K562 (cell line): ENCODE data around the gene NEK1. TPM values are rescaled to one million over a fixed set of nuclear protein-coding genes. Genes with fewer than 3 reads are reported as not detected.

Source experiments
- HDAC8 ChIP-seq: fragments of 450-650 bp; IDR thresholded peaks from 2 replicates; pipeline ENCODE4 v1.6.1; 2016; ENCODE audit warnings: mild to moderate bottlenecking, missing genetic modification characterization, moderate library complexity, missing compliant biosample characterization
- POLR2H ChIP-seq: IDR thresholded peaks from 2 replicates; pipeline ENCODE4 v1.6.1; 2016; ENCODE audit warnings: missing genetic modification characterization, low read depth, mild to moderate bottlenecking, control low read depth, missing compliant biosample characterization, moderate library complexity
- TEAD1 ChIP-seq, 2 experiments: fragments of 450-650 bp in 1 of 2; sonication (generic) in 1 of 2; formaldehyde crosslinking; IDR thresholded peaks; 2 replicates each; pipeline versions ENCODE4 v1.4.0 to v1.8.0; 2020 to 2022; ENCODE audit warnings: mild to moderate bottlenecking in 2 of 2, missing genetic modification reagents in 1 of 2
- U2AF1 ChIP-seq: fragments of 200-400 bp; formaldehyde crosslinking; optimal IDR thresholded peaks from 2 replicates; pipeline ENCODE3; 2017; ENCODE audit warnings: mild to moderate bottlenecking, low read depth, low read length, moderate library complexity
- XRCC3 ChIP-seq: fragments of 450-650 bp; IDR thresholded peaks from 2 replicates; pipeline ENCODE4 v1.6.1; 2017; ENCODE audit warnings: mild to moderate bottlenecking, moderate library complexity
- ZNF12 ChIP-seq: sonication (generic); formaldehyde crosslinking; IDR thresholded peaks from 2 replicates; pipeline ENCODE4 v1.4.0; 2020; ENCODE audit warnings: mild to moderate bottlenecking, missing genetic modification reagents
- ZNF212 ChIP-seq: fragments of 450-650 bp; formaldehyde crosslinking; IDR thresholded peaks from 2 replicates; pipeline ENCODE4 v1.4.0; 2020; ENCODE audit warnings: mild to moderate bottlenecking
- ZNF239 ChIP-seq: fragments of 250-450 bp; sonication (Bioruptor Pico); IDR thresholded peaks from 2 replicates; pipeline ENCODE4 v1.4.0; 2020; ENCODE audit warnings: mild to moderate bottlenecking
- ZNF431 ChIP-seq: sonication (generic); formaldehyde crosslinking; IDR thresholded peaks from 2 replicates; pipeline ENCODE4 v1.8.0; 2022; ENCODE audit warnings: mild to moderate bottlenecking, missing genetic modification reagents
- polyA plus RNA-seq, 8 experiments: library from polyadenylated mRNA; depleted of rRNA in 4 of 8; stranded (reverse) in 5 of 8; unstranded in 3 of 8; fragments of >200 nt; fragmentation: Nextera tagmentation in 2 of 8; fragmentation: Illumina TruSeq in 1 of 8; extraction: Ambion mirVana in 2 of 8; extraction: Trizol in 1 of 8; gene quantifications; 2 replicates each; pipeline versions ENCODE4 v1.2.1 to v1.2.3, GENCODE V29; 2011 to 2014; ENCODE audit warnings: inconsistent platforms in 1 of 8, missing spikeins in 1 of 8
- total RNA-seq, 7 experiments: library from RNA; depleted of rRNA in 6 of 7; stranded (reverse); fragments of >200 nt in 6 of 7; fragmentation: Illumina TruSeq in 2 of 7; extraction: Trizol in 2 of 7; gene quantifications; 2 replicates each; pipeline versions ENCODE4 v1.2.1 to v1.2.3, GENCODE V29; 2011 to 2021; ENCODE audit warnings: low replicate concordance in 1 of 7
- TF ChIP-seq, protein P1 (sequence below): fragments of 250-450 bp; sonication (Bioruptor Pico); IDR thresholded peaks from 2 replicates; pipeline ENCODE4 v1.5.0; 2022; ENCODE audit warnings: mild to moderate bottlenecking
- TF ChIP-seq, protein P2 (sequence below): fragments of 450-650 bp; IDR thresholded peaks from 2 replicates; pipeline ENCODE4 v1.6.1; 2016; ENCODE audit warnings: low read depth, mild to moderate bottlenecking, moderate library complexity
- TF ChIP-seq, protein P3 (sequence below): fragments of 450-650 bp; IDR thresholded peaks from 2 replicates; pipeline ENCODE4 v1.6.1; 2016; ENCODE audit warnings: missing biosample characterization, missing genetic modification characterization
- TF ChIP-seq, protein P4 (sequence below): sonication (generic); formaldehyde crosslinking; IDR thresholded peaks from 2 replicates; pipeline ENCODE4 v1.8.1; 2023; ENCODE audit warnings: mild to moderate bottlenecking, missing genetic modification reagents
- TF ChIP-seq, protein P5 (sequence below), 2 experiments: IDR thresholded peaks; 2 replicates each; pipeline ENCODE4 v1.6.1; 2012; ENCODE audit warnings: improper control_type of control experiment in 2 of 2, low read depth in 2 of 2, low read length in 2 of 2, borderline replicate concordance in 1 of 2
- TF ChIP-seq, protein P6 (sequence below): sonication (generic); formaldehyde crosslinking; IDR thresholded peaks from 2 replicates; pipeline ENCODE4 v1.8.1; 2023; ENCODE audit warnings: mild to moderate bottlenecking, missing genetic modification reagents

NEK1 gene
- total and polyA plus RNA-seq, 9 of the 15 experiments (the other 6 are each of a cell fraction or from before 2014, with no cell fraction given): 6.2 to 15.7 (median 10.3) TPM

DNA sequence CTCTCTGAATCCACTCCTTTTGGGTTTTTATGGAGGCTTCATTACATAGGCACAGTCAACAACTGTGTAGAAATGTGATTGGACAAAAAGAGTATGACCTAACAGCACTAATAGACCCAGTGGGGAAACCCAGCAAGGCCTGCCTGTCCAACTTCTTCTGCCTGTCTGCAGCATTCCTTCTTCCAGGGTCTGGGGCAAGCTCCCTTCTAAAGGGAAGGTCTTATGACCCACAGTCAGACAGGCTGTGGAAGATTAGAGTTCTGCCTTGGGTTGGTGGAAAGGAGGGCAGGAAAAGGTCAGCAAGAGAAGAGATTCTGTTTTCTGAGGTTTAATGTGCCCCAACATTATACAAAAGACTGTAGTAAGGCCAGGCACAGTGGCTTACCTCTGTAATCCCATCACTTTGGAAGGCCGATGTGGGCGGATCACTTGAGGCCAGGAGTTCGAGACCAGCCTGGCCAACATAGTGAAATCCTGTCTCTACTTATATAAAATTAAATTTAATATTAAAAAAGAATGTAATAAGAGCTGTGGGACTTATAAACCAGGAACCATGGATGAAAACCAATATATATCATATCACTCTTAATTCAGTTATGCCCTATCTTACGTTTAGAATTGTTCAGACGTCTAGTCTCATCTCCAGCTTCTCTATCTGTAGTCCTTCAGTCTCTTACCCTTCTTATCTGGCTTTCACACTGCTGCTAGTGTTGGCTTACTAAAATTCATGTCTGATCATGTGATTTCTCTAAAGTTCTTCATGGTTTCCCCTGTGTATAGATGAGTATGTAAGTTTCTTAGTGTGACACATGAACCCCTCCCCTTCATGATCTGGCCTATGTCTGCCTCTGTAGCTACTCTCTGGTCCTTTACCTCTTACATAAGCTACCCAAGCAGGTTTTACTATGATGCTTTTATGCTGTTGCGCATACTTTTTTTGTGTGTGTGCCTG lies 14.2 kb upstream of the NEK1 start (continued):
- TF ChIP-seq TEAD1 (CRISPR knock-in tag; IDR thresholded peaks at IDR 0.05): no peak
- TF ChIP-seq ZNF12: no peak
- TF ChIP-seq ZNF212 (CRISPR knock-in tag): no peak
- TF ChIP-seq, protein P1, sequence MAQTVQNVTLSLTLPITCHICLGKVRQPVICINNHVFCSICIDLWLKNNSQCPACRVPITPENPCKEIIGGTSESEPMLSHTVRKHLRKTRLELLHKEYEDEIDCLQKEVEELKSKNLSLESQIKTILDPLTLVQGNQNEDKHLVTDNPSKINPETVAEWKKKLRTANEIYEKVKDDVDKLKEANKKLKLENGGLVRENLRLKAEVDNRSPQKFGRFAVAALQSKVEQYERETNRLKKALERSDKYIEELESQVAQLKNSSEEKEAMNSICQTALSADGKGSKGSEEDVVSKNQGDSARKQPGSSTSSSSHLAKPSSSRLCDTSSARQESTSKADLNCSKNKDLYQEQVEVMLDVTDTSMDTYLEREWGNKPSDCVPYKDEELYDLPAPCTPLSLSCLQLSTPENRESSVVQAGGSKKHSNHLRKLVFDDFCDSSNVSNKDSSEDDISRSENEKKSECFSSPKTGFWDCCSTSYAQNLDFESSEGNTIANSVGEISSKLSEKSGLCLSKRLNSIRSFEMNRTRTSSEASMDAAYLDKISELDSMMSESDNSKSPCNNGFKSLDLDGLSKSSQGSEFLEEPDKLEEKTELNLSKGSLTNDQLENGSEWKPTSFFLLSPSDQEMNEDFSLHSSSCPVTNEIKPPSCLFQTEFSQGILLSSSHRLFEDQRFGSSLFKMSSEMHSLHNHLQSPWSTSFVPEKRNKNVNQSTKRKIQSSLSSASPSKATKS (CRISPR knock-in tag): no peak
- TF ChIP-seq, protein P2, sequence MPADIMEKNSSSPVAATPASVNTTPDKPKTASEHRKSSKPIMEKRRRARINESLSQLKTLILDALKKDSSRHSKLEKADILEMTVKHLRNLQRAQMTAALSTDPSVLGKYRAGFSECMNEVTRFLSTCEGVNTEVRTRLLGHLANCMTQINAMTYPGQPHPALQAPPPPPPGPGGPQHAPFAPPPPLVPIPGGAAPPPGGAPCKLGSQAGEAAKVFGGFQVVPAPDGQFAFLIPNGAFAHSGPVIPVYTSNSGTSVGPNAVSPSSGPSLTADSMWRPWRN: no peak
- no peak for TF ChIP-seq U2AF1
- TF ChIP-seq, protein P3, sequence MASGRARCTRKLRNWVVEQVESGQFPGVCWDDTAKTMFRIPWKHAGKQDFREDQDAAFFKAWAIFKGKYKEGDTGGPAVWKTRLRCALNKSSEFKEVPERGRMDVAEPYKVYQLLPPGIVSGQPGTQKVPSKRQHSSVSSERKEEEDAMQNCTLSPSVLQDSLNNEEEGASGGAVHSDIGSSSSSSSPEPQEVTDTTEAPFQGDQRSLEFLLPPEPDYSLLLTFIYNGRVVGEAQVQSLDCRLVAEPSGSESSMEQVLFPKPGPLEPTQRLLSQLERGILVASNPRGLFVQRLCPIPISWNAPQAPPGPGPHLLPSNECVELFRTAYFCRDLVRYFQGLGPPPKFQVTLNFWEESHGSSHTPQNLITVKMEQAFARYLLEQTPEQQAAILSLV (tag): no peak
- TF ChIP-seq HDAC8: no peak
- TF ChIP-seq, protein P4, sequence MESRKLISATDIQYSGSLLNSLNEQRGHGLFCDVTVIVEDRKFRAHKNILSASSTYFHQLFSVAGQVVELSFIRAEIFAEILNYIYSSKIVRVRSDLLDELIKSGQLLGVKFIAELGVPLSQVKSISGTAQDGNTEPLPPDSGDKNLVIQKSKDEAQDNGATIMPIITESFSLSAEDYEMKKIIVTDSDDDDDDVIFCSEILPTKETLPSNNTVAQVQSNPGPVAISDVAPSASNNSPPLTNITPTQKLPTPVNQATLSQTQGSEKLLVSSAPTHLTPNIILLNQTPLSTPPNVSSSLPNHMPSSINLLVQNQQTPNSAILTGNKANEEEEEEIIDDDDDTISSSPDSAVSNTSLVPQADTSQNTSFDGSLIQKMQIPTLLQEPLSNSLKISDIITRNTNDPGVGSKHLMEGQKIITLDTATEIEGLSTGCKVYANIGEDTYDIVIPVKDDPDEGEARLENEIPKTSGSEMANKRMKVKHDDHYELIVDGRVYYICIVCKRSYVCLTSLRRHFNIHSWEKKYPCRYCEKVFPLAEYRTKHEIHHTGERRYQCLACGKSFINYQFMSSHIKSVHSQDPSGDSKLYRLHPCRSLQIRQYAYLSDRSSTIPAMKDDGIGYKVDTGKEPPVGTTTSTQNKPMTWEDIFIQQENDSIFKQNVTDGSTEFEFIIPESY (CRISPR knock-in tag): no peak
- no peak for TF ChIP-seq ZNF239 (CRISPR knock-in tag)
- TF ChIP-seq, protein P5, sequence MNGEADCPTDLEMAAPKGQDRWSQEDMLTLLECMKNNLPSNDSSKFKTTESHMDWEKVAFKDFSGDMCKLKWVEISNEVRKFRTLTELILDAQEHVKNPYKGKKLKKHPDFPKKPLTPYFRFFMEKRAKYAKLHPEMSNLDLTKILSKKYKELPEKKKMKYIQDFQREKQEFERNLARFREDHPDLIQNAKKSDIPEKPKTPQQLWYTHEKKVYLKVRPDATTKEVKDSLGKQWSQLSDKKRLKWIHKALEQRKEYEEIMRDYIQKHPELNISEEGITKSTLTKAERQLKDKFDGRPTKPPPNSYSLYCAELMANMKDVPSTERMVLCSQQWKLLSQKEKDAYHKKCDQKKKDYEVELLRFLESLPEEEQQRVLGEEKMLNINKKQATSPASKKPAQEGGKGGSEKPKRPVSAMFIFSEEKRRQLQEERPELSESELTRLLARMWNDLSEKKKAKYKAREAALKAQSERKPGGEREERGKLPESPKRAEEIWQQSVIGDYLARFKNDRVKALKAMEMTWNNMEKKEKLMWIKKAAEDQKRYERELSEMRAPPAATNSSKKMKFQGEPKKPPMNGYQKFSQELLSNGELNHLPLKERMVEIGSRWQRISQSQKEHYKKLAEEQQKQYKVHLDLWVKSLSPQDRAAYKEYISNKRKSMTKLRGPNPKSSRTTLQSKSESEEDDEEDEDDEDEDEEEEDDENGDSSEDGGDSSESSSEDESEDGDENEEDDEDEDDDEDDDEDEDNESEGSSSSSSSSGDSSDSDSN (IDR thresholded peaks at IDR 0.05; ENCODE audit: borderline replicate concordance in 1 of 2, low read depth in 2 of 2, low read length in 2 of 2): no peak
- TF ChIP-seq, protein P6, sequence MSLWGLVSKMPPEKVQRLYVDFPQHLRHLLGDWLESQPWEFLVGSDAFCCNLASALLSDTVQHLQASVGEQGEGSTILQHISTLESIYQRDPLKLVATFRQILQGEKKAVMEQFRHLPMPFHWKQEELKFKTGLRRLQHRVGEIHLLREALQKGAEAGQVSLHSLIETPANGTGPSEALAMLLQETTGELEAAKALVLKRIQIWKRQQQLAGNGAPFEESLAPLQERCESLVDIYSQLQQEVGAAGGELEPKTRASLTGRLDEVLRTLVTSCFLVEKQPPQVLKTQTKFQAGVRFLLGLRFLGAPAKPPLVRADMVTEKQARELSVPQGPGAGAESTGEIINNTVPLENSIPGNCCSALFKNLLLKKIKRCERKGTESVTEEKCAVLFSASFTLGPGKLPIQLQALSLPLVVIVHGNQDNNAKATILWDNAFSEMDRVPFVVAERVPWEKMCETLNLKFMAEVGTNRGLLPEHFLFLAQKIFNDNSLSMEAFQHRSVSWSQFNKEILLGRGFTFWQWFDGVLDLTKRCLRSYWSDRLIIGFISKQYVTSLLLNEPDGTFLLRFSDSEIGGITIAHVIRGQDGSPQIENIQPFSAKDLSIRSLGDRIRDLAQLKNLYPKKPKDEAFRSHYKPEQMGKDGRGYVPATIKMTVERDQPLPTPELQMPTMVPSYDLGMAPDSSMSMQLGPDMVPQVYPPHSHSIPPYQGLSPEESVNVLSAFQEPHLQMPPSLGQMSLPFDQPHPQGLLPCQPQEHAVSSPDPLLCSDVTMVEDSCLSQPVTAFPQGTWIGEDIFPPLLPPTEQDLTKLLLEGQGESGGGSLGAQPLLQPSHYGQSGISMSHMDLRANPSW (CRISPR knock-in tag): no peak
- no peak for TF ChIP-seq POLR2H (tag)
- no peak for TF ChIP-seq XRCC3
- TF ChIP-seq ZNF431 (CRISPR knock-in tag): no peak
